Mesothelial cell of epicardium (in vitro differentiated cells): ENCODE measurements around the gene CDHR1. TPM values are rescaled to one million over a fixed set of nuclear protein-coding genes. Genes with fewer than 3 reads are reported as not detected.
A peak's percentile ranks its signal among the peaks of the same experiment; 100 is the strongest.

ENCODE experiments used
- DNase-seq, 2 experiments: peaks; one replicate each; pipeline ENCODE4 v3.0.0; 2021; ENCODE audit warnings: low spot score in 2 of 2; ENCODE audit not compliant: unreplicated experiment in 2 of 2
- H3K27ac Mint-ChIP-seq: 2 replicates; pipeline ENCODE4 v1.8.0; 2021; ENCODE audit warnings: mixed read lengths
- H3K27me3 Mint-ChIP-seq: 2 replicates; pipeline ENCODE4 v1.8.0; 2021; ENCODE audit warnings: low read depth, mixed read lengths
- H3K36me3 Mint-ChIP-seq: 2 replicates; pipeline ENCODE4 v1.8.0; 2021; ENCODE audit warnings: mixed read lengths
- H3K4me1 Mint-ChIP-seq: 2 replicates; pipeline ENCODE4 v1.8.0; 2021; ENCODE audit warnings: mixed read lengths
- H3K4me3 Mint-ChIP-seq: 2 replicates; pipeline ENCODE4 v1.8.0; 2021; ENCODE audit warnings: mild to moderate bottlenecking, moderate library complexity, mixed read lengths
- H3K9me3 Mint-ChIP-seq: 2 replicates; pipeline ENCODE4 v1.8.0; 2021; ENCODE audit warnings: mixed read lengths
- CTCF ChIP-seq: fragments of 200-600 bp; sonication (generic); IDR thresholded peaks from one replicate; pipeline ENCODE4 v1.5.0; 2021; ENCODE audit warnings: antibody characterized with exemption; ENCODE audit not compliant: unreplicated experiment
- total RNA-seq: library from RNA; stranded (reverse); gene quantifications from 3 replicates; pipeline ENCODE4 v1.2.1, GENCODE V29; 2021

CDHR1 gene
- total RNA-seq, 1 donor from 2014 or later = 0.25 TPM

GRCh38 chr10:84211566-84211965 lies 17.2 kb downstream of the CDHR1 start:
- no peak for DNase-seq
- no peaks in the 10 kb centered on the region for H3K9me3 Mint-ChIP-seq
- H3K36me3 Mint-ChIP-seq = no peaks in the 10 kb centered on the region
- no peaks in the 10 kb centered on the region for H3K4me1 Mint-ChIP-seq
- peaks cover 62% of the 10 kb centered on the region for H3K27me3 Mint-ChIP-seq
- no peak overlapping the region for H3K27ac Mint-ChIP-seq
- no peak overlapping the region for H3K4me3 Mint-ChIP-seq
- TF ChIP-seq CTCF = no peak

DNA sequence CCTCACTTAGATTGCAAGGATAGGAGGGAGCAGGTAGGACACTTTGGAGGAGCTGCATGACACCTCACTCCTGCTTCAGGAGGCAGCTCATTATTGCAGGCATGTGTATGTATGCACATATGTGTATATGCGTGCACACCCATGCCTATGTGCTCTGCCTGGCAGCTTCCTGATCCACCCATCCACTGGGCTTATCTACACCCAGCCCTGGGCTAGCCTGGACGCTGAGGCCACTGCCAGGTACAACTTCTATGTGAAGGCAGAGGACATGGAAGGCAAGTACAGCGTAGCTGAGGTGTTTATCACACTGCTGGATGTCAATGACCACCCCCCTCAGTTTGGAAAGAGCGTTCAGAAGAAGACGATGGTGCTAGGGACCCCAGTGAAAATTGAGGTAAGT lies 17.7 kb downstream of the CDHR1 start:
- H3K9me3 Mint-ChIP-seq = no peaks in the 10 kb centered on the region
- H3K4me1 Mint-ChIP-seq = no peaks in the 10 kb centered on the region
- H3K4me3 Mint-ChIP-seq = no peak overlapping the region
- H3K36me3 Mint-ChIP-seq = no peaks in the 10 kb centered on the region
- peaks cover 58% of the 10 kb centered on the region for H3K27me3 Mint-ChIP-seq
- H3K27ac Mint-ChIP-seq = no peak overlapping the region
- TF ChIP-seq CTCF = no peak
- DNase-seq = no peak

- Mint-ChIP-seq H3K36me3 (no peaks in the 10 kb centered on the region), H3K27me3 (peaks cover 47% of the 10 kb centered on the region), H3K4me1 (no peaks in the 10 kb centered on the region), H3K4me3 (no peak overlapping the region), H3K27ac (no peak overlapping the region), H3K9me3 (no peaks in the 10 kb centered on the region)
- DNase-seq = no peak
- TF ChIP-seq CTCF = no peak
Measured at GRCh38 chr10:84213076-84213475, 18.7 kb downstream of the CDHR1 start.

GRCh38 chr10:84214046-84214572 lies 19.8 kb downstream of the CDHR1 start:
- Mint-ChIP-seq H3K4me3 (no peak overlapping the region), H3K4me1 (no peaks in the 10 kb centered on the region), H3K36me3 (no peaks in the 10 kb centered on the region), H3K27ac (no peak overlapping the region), H3K9me3 (no peaks in the 10 kb centered on the region), H3K27me3 (peaks cover 37% of the 10 kb centered on the region)
- no peak for DNase-seq
- TF ChIP-seq CTCF = no peak

- Mint-ChIP-seq H3K4me1 (no peaks in the 10 kb centered on the region), H3K27me3 (peaks cover 42% of the 10 kb centered on the region), H3K9me3 (no peaks in the 10 kb centered on the region), H3K4me3 (no peak overlapping the region), H3K27ac (no peak overlapping the region), H3K36me3 (no peaks in the 10 kb centered on the region)
- DNase-seq = no peak
- peak; percentile 29 for TF ChIP-seq CTCF
Measured at GRCh38 chr10:84214612-84215235, 20.4 kb downstream of the CDHR1 start.
